IMR-90 (cell line): Measurements from ENCODE around the gene COL27A1. TPM values are rescaled to one million over a fixed set of nuclear protein-coding genes. Genes with fewer than 3 reads are reported as not detected.

Experiments
- ATAC-seq: fragments of 200-7000 bp; cut with Tn5 transposase; 2 replicates; pipeline ENCODE4 v1.9.1; 2020; ENCODE audit warnings: low read depth, mild to moderate bottlenecking, moderate library complexity
- BruUV-seq: library from RNA; stranded (reverse); fragments of 400-500 nt; replicated peaks from 2 replicates; lab custom pipeline; 2021; lab: Mats Ljungman, UMichigan
- CTCF ChIA-PET: fragments of 300-600 bp; formaldehyde crosslinking; extraction: SDS; loops from one replicate; lab custom pipeline; 2021; ENCODE audit warnings: antibody characterized with exemption; lab: Yijun Ruan, JAX
- POLR2A ChIA-PET: fragments of 300-600 bp; sonication (Branson Sonifier 250); formaldehyde crosslinking; loops from one replicate; lab custom pipeline; 2022; ENCODE audit warnings: antibody characterized with exemption; ENCODE audit not compliant: unreplicated experiment; lab: Charles Lee
- DNase-seq: peaks from one replicate; pipeline ENCODE4 v3.0.0; 2013
- H2AFZ ChIP-seq: replicated peaks from 2 replicates; pipeline ENCODE3; 2013; ENCODE audit warnings: low read length, mild to moderate bottlenecking; ENCODE audit not compliant: poor library complexity
- H2AK5ac ChIP-seq: 2 replicates; pipeline ENCODE4 v1.6.1; 2013; ENCODE audit warnings: low read depth, low read length, inconsistent platforms
- H2AK9ac ChIP-seq: replicated peaks from 2 replicates; pipeline ENCODE3; 2013; ENCODE audit warnings: mild to moderate bottlenecking, low read depth, low read length, moderate library complexity; ENCODE audit not compliant: poor library complexity
- H2BK120ac ChIP-seq: 2 replicates; pipeline ENCODE4 v1.6.1; 2013; ENCODE audit warnings: low read depth, low read length, inconsistent platforms
- H2BK15ac ChIP-seq: 3 replicates; pipeline ENCODE4 v1.6.1; 2013; ENCODE audit warnings: low read depth, low read length, inconsistent platforms
- H2BK20ac ChIP-seq: 2 replicates; pipeline ENCODE4 v1.6.1; 2013; ENCODE audit warnings: low read depth, mild to moderate bottlenecking, inconsistent platforms, low read length, moderate library complexity
- H2BK5ac ChIP-seq: 2 replicates; pipeline ENCODE4 v1.6.1; 2013; ENCODE audit warnings: mild to moderate bottlenecking, low read depth, low read length, inconsistent platforms; ENCODE audit not compliant: poor library complexity, severe bottlenecking
- H3K14ac ChIP-seq: replicated peaks from 2 replicates; pipeline ENCODE4 v1.6.1; 2013; ENCODE audit warnings: low read depth, low read length, inconsistent platforms
- H3K18ac ChIP-seq: 2 replicates; pipeline ENCODE4 v1.6.1; 2013; ENCODE audit warnings: low read depth, low read length, control low read depth
- H3K23ac ChIP-seq: 2 replicates; pipeline ENCODE4 v1.6.1; 2013; ENCODE audit warnings: low read depth, low read length, inconsistent platforms
- H3K27ac ChIP-seq: 2 replicates; pipeline ENCODE4 v1.5.1; 2013; ENCODE audit warnings: mild to moderate bottlenecking, control low read depth, low read length; ENCODE audit not compliant: insufficient read depth
- H3K27me3 ChIP-seq: 2 replicates; pipeline ENCODE4 v1.6.1; 2013; ENCODE audit warnings: low read length; ENCODE audit not compliant: control insufficient read depth, insufficient read depth
- H3K36me3 ChIP-seq: 2 replicates; pipeline ENCODE4 v1.6.1; 2013; ENCODE audit warnings: low read length, mixed read lengths; ENCODE audit not compliant: control insufficient read depth, insufficient read depth
- H3K4ac ChIP-seq: 2 replicates; pipeline ENCODE4 v1.6.1; 2013; ENCODE audit warnings: low read depth, low read length, inconsistent platforms
- H3K4me1 ChIP-seq: 2 replicates; pipeline ENCODE4 v1.6.1; 2013; ENCODE audit warnings: low read length, mixed read lengths; ENCODE audit not compliant: control insufficient read depth, insufficient read depth
- H3K4me2 ChIP-seq: 2 replicates; pipeline ENCODE4 v1.6.1; 2013; ENCODE audit warnings: low read depth, mild to moderate bottlenecking, control low read depth, low read length, moderate library complexity
- H3K4me3 ChIP-seq: 2 replicates; pipeline ENCODE4 v1.5.1; 2013; ENCODE audit warnings: low read depth, mild to moderate bottlenecking, control low read depth, low read length, moderate library complexity; ENCODE audit not compliant: insufficient read depth
- H3K56ac ChIP-seq: 2 replicates; pipeline ENCODE4 v1.6.1; 2013; ENCODE audit warnings: low read length, inconsistent platforms; ENCODE audit not compliant: insufficient read depth; ENCODE audit errors: extremely low read depth
- H3K79me1 ChIP-seq, 2 experiments: 2 replicates each; pipeline ENCODE4 v1.6.1; 2013; ENCODE audit warnings: low read length in 2 of 2, inconsistent platforms in 1 of 2, low read depth in 1 of 2
- H3K9ac ChIP-seq: 2 replicates; pipeline ENCODE4 v1.6.1; 2013; ENCODE audit warnings: low read depth, low read length, control low read depth
- H3K9me1 ChIP-seq: 2 replicates; pipeline ENCODE4 v1.6.1; 2013; ENCODE audit warnings: low read length, inconsistent platforms; ENCODE audit not compliant: insufficient read depth
- H3K9me3 ChIP-seq: 2 replicates; pipeline ENCODE4 v1.6.1; 2013; ENCODE audit warnings: low read length; ENCODE audit not compliant: control insufficient read depth, insufficient read depth
- H4K20me1 ChIP-seq: 2 replicates; pipeline ENCODE4 v1.6.1; 2013; ENCODE audit warnings: low read length, inconsistent platforms; ENCODE audit not compliant: insufficient read depth
- H4K5ac ChIP-seq: 2 replicates; pipeline ENCODE4 v1.6.1; 2013; ENCODE audit warnings: mild to moderate bottlenecking, low read depth, low read length, control low read depth
- H4K8ac ChIP-seq, 2 experiments: 2 replicates each; pipeline ENCODE4 v1.6.1; 2013; ENCODE audit warnings: low read depth in 2 of 2, low read length in 2 of 2, control low read depth in 1 of 2, inconsistent platforms in 1 of 2
- H4K91ac ChIP-seq: 2 replicates; pipeline ENCODE4 v1.6.1; 2013; ENCODE audit warnings: low read depth, low read length, inconsistent platforms; ENCODE audit not compliant: insufficient read depth
- CEBPB ChIP-seq: IDR thresholded peaks from 2 replicates; pipeline ENCODE4 v1.6.1; 2012; ENCODE audit warnings: low read depth, low read length, improper control_type of control experiment
- CTCF ChIP-seq: conservative IDR thresholded peaks from 2 replicates; pipeline ENCODE4 v1.5.1; 2012; ENCODE audit warnings: mild to moderate bottlenecking, low read depth, low read length, improper control_type of control experiment
- ELK1 ChIP-seq: fragments of 150-350 bp; IDR thresholded peaks from 2 replicates; pipeline ENCODE4 v1.6.1; 2016; ENCODE audit warnings: low read depth, mild to moderate bottlenecking, low read length, moderate library complexity, borderline replicate concordance
- MAFK ChIP-seq: IDR thresholded peaks from 2 replicates; pipeline ENCODE4 v1.6.1; 2012; ENCODE audit warnings: low read depth, low read length, improper control_type of control experiment
- MAZ ChIP-seq: IDR thresholded peaks from 2 replicates; pipeline ENCODE4 v1.6.1; 2012; ENCODE audit warnings: low read depth, mild to moderate bottlenecking, low read length, improper control_type of control experiment, moderate library complexity, borderline replicate concordance
- MXI1 ChIP-seq: IDR thresholded peaks from 2 replicates; pipeline ENCODE4 v1.6.1; 2012; ENCODE audit warnings: low read depth, mild to moderate bottlenecking, low read length, moderate library complexity, borderline replicate concordance
- WGBS, 2 experiments: methylation state at CpG; one replicate each; pipeline versions ENCODE4 v1.1.5 to v1.1.7; 2013; ENCODE audit warnings: missing lambda C conversion rate in 2 of 2; ENCODE audit not compliant: insufficient read length in 1 of 2; ENCODE audit errors: extremely low coverage in 2 of 2; 5-methylcytosine and 5-hydroxymethylcytosine counted together
- dilution Hi-C: fragments of 300-500 bp; cut with HindIII; formaldehyde crosslinking; loops from one replicate; pipeline ENCODE4 v1.14.3; 2018; ENCODE audit warnings: low sequenced_read_pairs; ENCODE audit not compliant: unreplicated experiment
- in situ Hi-C: fragments of 300-500 bp; cut with MboI; formaldehyde crosslinking; loops from 3 replicates; pipeline ENCODE4 v1.14.3; 2019; ENCODE audit warnings: low sequenced_read_pairs, inconsistent platforms, mixed read lengths
- intact Hi-C: fragments of 100-400 bp; cut with micrococcal nuclease; formaldehyde crosslinking; loops from 2 replicates; pipeline ENCODE4 v1.10.0; 2022
- polyA plus RNA-seq, 3 experiments: library from polyadenylated mRNA; depleted of rRNA; stranded (reverse); fragments of >200 nt; gene quantifications; 2 replicates each; pipeline ENCODE4 v1.2.3, GENCODE V29; 2012; ENCODE audit warnings: low replicate concordance in 1 of 3
- total RNA-seq: library from RNA; depleted of rRNA; stranded (reverse); fragments of >200 nt; gene quantifications from 2 replicates; pipeline ENCODE4 v1.2.3, GENCODE V29; 2012

The COL27A1 gene
- total and polyA plus RNA-seq, 2 of the 4 experiments (the other 2 are of a cell fraction) = 3.2 to 18.3 TPM

GRCh38 chr9:114109124-114109523 lies 46.2 kb upstream of the COL27A1 start (continued):
- TF ChIP-seq CTCF (no peak), CEBPB (no peak), MAFK (no peak), MAZ (no peak)

- DNase-seq (peak; percentile 73), ATAC-seq (no peak)
- Histone ChIP-seq H4K8ac (no peak overlapping the region), H3K9me1 (no peaks in the 10 kb centered on the region; the same call in 1 of the 2 replicates), H2BK120ac (no peak overlapping the region), H2AK5ac (no peak overlapping the region), H3K23ac (no peak overlapping the region), H3K36me3 (no peaks in the 10 kb centered on the region), H3K27ac (no peak overlapping the region), H3K4ac (no peak overlapping the region), H3K14ac (no peak overlapping the region), H2AK9ac (no peak overlapping the region), H4K91ac (0 out of 2 replicates have a peak overlapping the region, but pooled peaks have one; percentile 17), H3K4me3 (no peak overlapping the region), H3K4me2 (no peak overlapping the region), H2BK5ac (no peak overlapping the region), H3K18ac (no peak overlapping the region), H3K79me1 (no peaks in the 10 kb centered on the region), H3K4me1 (peaks cover 9% of the 10 kb centered on the region), H4K20me1 (no peaks in the 10 kb centered on the region; the same call in 1 of the 2 replicates), H2BK20ac (peak overlapping the region; percentile 5; the same call in 1 of the 2 replicates), H3K9me3 (no peaks in the 10 kb centered on the region), H3K27me3 (peaks cover 7% of the 10 kb centered on the region), H4K5ac (no peak overlapping the region), H3K56ac (no peak overlapping the region), H2AFZ (no peak overlapping the region), H3K9ac (no peak overlapping the region), H2BK15ac (no peak overlapping the region)
- CTCF ChIA-PET = interaction anchor here (0.7 to 1.7 kb wide), 4 partner anchors 17 to 181 kb away, joined by 3 to 12 read pairs (median 4); partner anchors contain the start of gene COL27A1
- TF ChIP-seq MXI1 = no peak
- TF ChIP-seq MAFK = no peak
- TF ChIP-seq CEBPB = peak; percentile 89
- no peak for TF ChIP-seq MAZ
- TF ChIP-seq ELK1 = no peak
- no CpG with 5 or more reads among the region's 2 CpGs for WGBS, 2 experiments
- POLR2A ChIA-PET = no interaction called here
- no TSS peak for BruUV-seq
- dilution Hi-C loops = no loop called here
- in situ Hi-C loops = loop anchor here (5.0 kb wide), 1 partner anchor 182 kb away; no protein-coding TSS in a partner anchor
- intact Hi-C loops = no loop called here
These were observed 45.2 kb upstream of the COL27A1 start for GRCh38 chr9:114110180-114110579.
